Motor neuron (in vitro differentiated cells): ENCODE measurements around the gene MICAL3. TPM values are rescaled to one million over a fixed set of nuclear protein-coding genes. Genes with fewer than 3 reads are reported as not detected.

Source experiments
- ATAC-seq, 8 experiments: fragments of 200-7000 bp; cut with Tn5 transposase; replicated peaks in 6 of 8; 2 replicates each; pipeline ENCODE4 v1.8.0; 2021; ENCODE audit warnings: mild to moderate bottlenecking in 8 of 8, moderate library complexity in 8 of 8
- H3K27ac ChIP-seq, 2 donors: fragments of 250-450 bp; sonication (Bioruptor Pico); 2 replicates each; pipeline ENCODE4 v1.9.0; 2021; ENCODE audit warnings: antibody characterized with exemption in 2 of 2, mild to moderate bottlenecking in 2 of 2, moderate library complexity in 1 of 2
- H3K4me1 ChIP-seq, 2 donors: fragments of 250-450 bp; sonication (Bioruptor Pico); replicated peaks in 1 of 2; 2 replicates each; pipeline ENCODE4 v1.6.1; 2021; ENCODE audit warnings: antibody characterized with exemption in 2 of 2, mild to moderate bottlenecking in 2 of 2, moderate library complexity in 1 of 2
- H3K4me3 ChIP-seq, 5 donors: fragments of 250-450 bp; sonication (Bioruptor Pico); 2 replicates each; pipeline ENCODE4 v1.9.0; 2021; ENCODE audit warnings: antibody characterized with exemption in 5 of 5, mild to moderate bottlenecking in 5 of 5, moderate library complexity in 4 of 5
- WGBS, 10 experiments: fragments of 450-650 bp; shearing (Covaris generic); methylation state at CpG; one replicate each; pipeline ENCODE4 v1.0.0; 2022; 5-methylcytosine and 5-hydroxymethylcytosine counted together
- in situ Hi-C, 9 experiments: fragments of 400-800 bp; cut with MboI; loops; one replicate each; pipeline ENCODE4 v1.15.0; 2021; ENCODE audit warnings: low sequenced_read_pairs in 9 of 9, low pct_unique_long_range_greater_than_20kb in 2 of 9; ENCODE audit not compliant: unreplicated experiment in 9 of 9
- total RNA-seq, 8 experiments: library from RNA; unstranded; fragments of 300-600 nt; gene quantifications; 2 replicates each; pipeline versions ENCODE4 v1.2.3 to v1.2.4, GENCODE V29; 2022

Gene MICAL3
- total RNA-seq, 8 experiments from 2014 or later = 15.2 to 46.0 (median 20.4) TPM

GRCh38 chr22:17817079-17817478 is 207.3 kb downstream of the MICAL3 start:
- no peak overlapping the region for H3K27ac ChIP-seq
- in situ Hi-C loops = loop anchor here in 1 of 9 experiments (25.0 kb wide), 1 partner anchor 105 kb away; no protein-coding TSS in a partner anchor
- no peaks in the 10 kb centered on the region for H3K4me1 ChIP-seq
- H3K4me3 ChIP-seq = no peak overlapping the region
- WGBS, 10 experiments = 81 to 100% (median 92%) methylated on average over 1 to 6 of the region's 21 CpGs; no CpG with 5 or more reads in 6 of the 10 experiments
- no peak for ATAC-seq

GRCh38 chr22:17816649-17817048 is 207.7 kb downstream of the MICAL3 start:
- in situ Hi-C loops = loop anchor here in 1 of 9 experiments (25.0 kb wide), 1 partner anchor 104 kb away; no protein-coding TSS in a partner anchor
- H3K4me3 ChIP-seq = no peak overlapping the region
- no peaks in the 10 kb centered on the region for H3K4me1 ChIP-seq
- ATAC-seq = no peak
- no peak overlapping the region for H3K27ac ChIP-seq
- 96 to 100% (median 100%) methylated on average over 2 to 10 of the region's 14 CpGs; no CpG with 5 or more reads in 7 of the 10 experiments for WGBS, 10 experiments

GRCh38 chr22:17815703-17816254 is 208.6 kb downstream of the MICAL3 start:
- ATAC-seq = no peak
- no peak overlapping the region for H3K4me3 ChIP-seq

GRCh38 chr22:17814830-17815229 is 209.5 kb downstream of the MICAL3 start:
- H3K4me1 ChIP-seq = no peaks in the 10 kb centered on the region
- 87 to 100% (median 96%) methylated on average over 2 to 16 of the region's 20 CpGs; no CpG with 5 or more reads in 4 of the 10 experiments for WGBS, 10 experiments
- in situ Hi-C loops = loop anchor here in 1 of 9 experiments (25.0 kb wide), 1 partner anchor 103 kb away; no protein-coding TSS in a partner anchor
- H3K4me3 ChIP-seq = no peak overlapping the region
- ATAC-seq = no peak
- no peak overlapping the region for H3K27ac ChIP-seq

More at GRCh38 chr22:17815703-17816254, 208.6 kb downstream of the MICAL3 start:
- WGBS, 10 experiments = 77 to 92% (median 87%) methylated on average over 3 to 12 of the region's 15 CpGs; no CpG with 5 or more reads in 5 of the 10 experiments
- in situ Hi-C loops = loop anchor here in 1 of 9 experiments (25.0 kb wide), 1 partner anchor 103 kb away; no protein-coding TSS in a partner anchor
- Histone ChIP-seq H3K27ac (no peak overlapping the region), H3K4me1 (no peaks in the 10 kb centered on the region)

GRCh38 chr22:17814084-17814483 is 210.3 kb downstream of the MICAL3 start:
- in situ Hi-C loops = loop anchor here in 1 of 9 experiments (25.0 kb wide), 1 partner anchor 102 kb away; no protein-coding TSS in a partner anchor
- Histone ChIP-seq H3K27ac (no peak overlapping the region), H3K4me1 (no peaks in the 10 kb centered on the region), H3K4me3 (no peak overlapping the region)
- ATAC-seq = no peak
- WGBS, 10 experiments = 74 to 100% (median 86%) methylated on average over 1 to 6 of the region's 6 CpGs; no CpG with 5 or more reads in 1 of the 10 experiments

- H3K4me1 ChIP-seq = no peaks in the 10 kb centered on the region
- no peak for ATAC-seq
- in situ Hi-C loops = loop anchor here in 1 of 9 experiments (25.0 kb wide), 1 partner anchor 99 kb away; no protein-coding TSS in a partner anchor
Observed at GRCh38 chr22:17811119-17811518, 213.2 kb downstream of the MICAL3 start.

GRCh38 chr22:17810570-17811116 is 213.7 kb downstream of the MICAL3 start:
- no peak for ATAC-seq
- in situ Hi-C loops = loop anchor here in 1 of 9 experiments (25.0 kb wide), 1 partner anchor 98 kb away; no protein-coding TSS in a partner anchor
- Histone ChIP-seq H3K27ac (no peak overlapping the region), H3K4me3 (no peak overlapping the region), H3K4me1 (no peaks in the 10 kb centered on the region)
- 73 to 100% (median 89%) methylated on average over 1 to 3 of the region's 12 CpGs; no CpG with 5 or more reads in 5 of the 10 experiments for WGBS, 10 experiments

More at GRCh38 chr22:17811119-17811518, 213.2 kb downstream of the MICAL3 start:
- H3K4me3 ChIP-seq = no peak overlapping the region
- no peak overlapping the region for H3K27ac ChIP-seq
- WGBS, 10 experiments = 65 to 100% (median 91%) methylated on average over 1 to 4 of the region's 4 CpGs; no CpG with 5 or more reads in 3 of the 10 experiments

- H3K27ac ChIP-seq = no peak overlapping the region
- WGBS, 10 experiments = 87 to 100% (median 97%) methylated on average over 1 to 8 of the region's 25 CpGs; no CpG with 5 or more reads in 4 of the 10 experiments
- peak in 3 of 8 experiments; percentile 28 to 42 (median 32) for ATAC-seq
- no peaks in the 10 kb centered on the region for H3K4me1 ChIP-seq
- in situ Hi-C loops = loop anchor here in 1 of 9 experiments (25.0 kb wide), 1 partner anchor 97 kb away; no protein-coding TSS in a partner anchor
- no peak overlapping the region for H3K4me3 ChIP-seq
Observed at GRCh38 chr22:17808693-17809403, 215.5 kb downstream of the MICAL3 start.

- in situ Hi-C loops = loop anchor here in 1 of 9 experiments (25.0 kb wide), 1 partner anchor 95 kb away; no protein-coding TSS in a partner anchor
- no peak overlapping the region for H3K4me3 ChIP-seq
- no peak overlapping the region for H3K27ac ChIP-seq
- WGBS, 10 experiments = 79 to 100% (median 85%) methylated on average over 1 to 6 of the region's 18 CpGs; no CpG with 5 or more reads in 4 of the 10 experiments
- ATAC-seq = no peak
- H3K4me1 ChIP-seq = no peaks in the 10 kb centered on the region
Observed at GRCh38 chr22:17807578-17808410, 216.6 kb downstream of the MICAL3 start.

- Histone ChIP-seq H3K27ac (no peak overlapping the region), H3K4me1 (no peaks in the 10 kb centered on the region), H3K4me3 (no peak overlapping the region)
- 79 to 100% (median 90%) methylated on average over 1 to 10 of the region's 10 CpGs; no CpG with 5 or more reads in 6 of the 10 experiments for WGBS, 10 experiments
- in situ Hi-C loops = loop anchor here in 1 of 9 experiments (25.0 kb wide), 1 partner anchor 95 kb away; no protein-coding TSS in a partner anchor
- no peak for ATAC-seq
Observed at GRCh38 chr22:17807086-17807485, 217.3 kb downstream of the MICAL3 start.

- in situ Hi-C loops = loop anchor here in 1 of 9 experiments (25.0 kb wide), 1 partner anchor 94 kb away; no protein-coding TSS in a partner anchor
- WGBS, 10 experiments = 50 to 100% (median 95%) methylated on average over 1 to 2 of the region's 2 CpGs
- no peak for ATAC-seq
- H3K27ac ChIP-seq = no peak overlapping the region
- H3K4me1 ChIP-seq = no peaks in the 10 kb centered on the region
- no peak overlapping the region for H3K4me3 ChIP-seq
Observed at GRCh38 chr22:17806437-17806836, 217.9 kb downstream of the MICAL3 start.
